Activated CD4-positive, alpha-beta T cell treated with anti-CD3 and anti-CD28 coated beads, Interleukin-10, Interleukin-2, amounts not matched to agents 100 ng/mL and 50 ng/mL, durations not matched to agents 16 hours and 8 hours (primary cell): ENCODE measurements around the gene NTSR2.

Experiments used
- DNase-seq: peaks from one replicate; pipeline ENCODE4 v3.0.0-alpha.2; 2020

The NTSR2 gene, protein sequence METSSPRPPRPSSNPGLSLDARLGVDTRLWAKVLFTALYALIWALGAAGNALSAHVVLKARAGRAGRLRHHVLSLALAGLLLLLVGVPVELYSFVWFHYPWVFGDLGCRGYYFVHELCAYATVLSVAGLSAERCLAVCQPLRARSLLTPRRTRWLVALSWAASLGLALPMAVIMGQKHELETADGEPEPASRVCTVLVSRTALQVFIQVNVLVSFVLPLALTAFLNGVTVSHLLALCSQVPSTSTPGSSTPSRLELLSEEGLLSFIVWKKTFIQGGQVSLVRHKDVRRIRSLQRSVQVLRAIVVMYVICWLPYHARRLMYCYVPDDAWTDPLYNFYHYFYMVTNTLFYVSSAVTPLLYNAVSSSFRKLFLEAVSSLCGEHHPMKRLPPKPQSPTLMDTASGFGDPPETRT

DNA sequence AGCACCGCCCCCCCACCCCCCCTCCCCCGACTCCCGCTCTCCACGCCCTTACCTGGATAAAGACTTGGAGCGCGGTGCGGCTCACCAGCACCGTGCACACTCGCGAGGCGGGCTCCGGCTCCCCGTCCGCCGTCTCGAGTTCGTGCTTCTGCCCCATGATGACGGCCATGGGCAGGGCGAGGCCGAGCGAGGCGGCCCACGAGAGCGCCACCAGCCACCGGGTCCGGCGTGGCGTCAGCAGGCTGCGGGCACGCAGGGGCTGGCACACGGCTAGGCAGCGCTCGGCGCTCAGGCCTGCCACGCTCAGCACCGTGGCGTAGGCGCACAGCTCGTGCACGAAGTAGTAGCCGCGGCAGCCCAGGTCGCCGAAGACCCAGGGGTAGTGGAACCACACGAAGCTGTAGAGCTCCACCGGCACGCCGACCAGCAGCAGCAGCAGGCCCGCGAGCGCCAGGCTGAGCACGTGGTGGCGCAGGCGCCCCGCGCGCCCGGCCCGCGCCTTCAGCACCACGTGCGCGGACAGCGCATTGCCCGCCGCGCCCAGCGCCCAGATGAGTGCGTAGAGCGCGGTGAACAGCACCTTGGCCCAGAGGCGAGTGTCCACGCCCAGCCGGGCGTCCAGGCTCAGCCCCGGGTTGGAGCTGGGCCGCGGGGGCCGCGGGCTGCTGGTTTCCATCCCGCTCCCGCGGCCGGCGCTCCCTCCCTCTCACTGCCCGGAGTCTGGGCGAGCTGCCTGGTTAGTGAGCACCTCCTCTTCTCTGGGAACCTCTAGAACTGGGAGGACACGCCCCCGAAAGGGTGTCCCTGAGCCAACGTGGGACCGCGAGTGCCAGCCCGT, at the start of gene NTSR2:
Gene NTSR2 (minus strand): TSS at position 742 of the 838 bp plus-strand sequence. CDS start 66 bp downstream, at position 676.
- DNase-seq, result peak; percentile 26

DNA sequence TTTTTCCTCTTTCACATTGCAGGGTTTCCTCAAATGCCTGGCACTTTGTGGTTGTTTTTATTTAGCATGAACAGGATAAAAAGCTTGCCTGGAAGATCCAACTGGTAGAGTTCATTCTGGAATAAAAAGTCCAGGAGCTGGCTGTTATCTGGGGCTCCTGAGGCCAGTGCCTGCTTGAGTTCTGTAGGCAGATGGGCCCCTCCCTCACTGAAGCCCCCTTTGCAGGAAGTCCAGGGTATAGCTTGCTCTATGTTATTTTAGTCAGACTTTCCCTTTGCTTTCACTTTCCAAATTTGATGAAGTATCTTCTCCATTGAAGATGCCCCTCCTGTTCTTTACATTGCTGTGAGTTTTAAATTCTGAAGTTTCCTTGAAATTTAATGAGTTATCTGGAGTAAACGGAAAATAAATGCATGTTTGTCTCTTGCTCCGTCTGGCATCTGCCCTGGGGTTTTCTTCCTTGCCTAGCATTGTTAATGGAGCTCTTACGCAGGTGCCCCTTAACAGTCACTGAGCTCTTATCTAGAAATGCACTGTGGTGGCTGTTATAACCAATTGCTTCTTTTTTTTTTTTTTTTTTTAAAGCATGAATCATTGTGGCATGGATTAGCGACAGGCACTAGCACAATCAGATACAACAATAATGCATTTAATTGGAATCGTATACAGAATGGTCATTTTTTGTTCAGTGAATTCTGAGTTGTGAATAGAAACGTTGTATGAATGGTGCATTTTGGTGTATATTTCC, 49.4 kb upstream of the NTSR2 start:
- DNase-seq, result no peak

DNA sequence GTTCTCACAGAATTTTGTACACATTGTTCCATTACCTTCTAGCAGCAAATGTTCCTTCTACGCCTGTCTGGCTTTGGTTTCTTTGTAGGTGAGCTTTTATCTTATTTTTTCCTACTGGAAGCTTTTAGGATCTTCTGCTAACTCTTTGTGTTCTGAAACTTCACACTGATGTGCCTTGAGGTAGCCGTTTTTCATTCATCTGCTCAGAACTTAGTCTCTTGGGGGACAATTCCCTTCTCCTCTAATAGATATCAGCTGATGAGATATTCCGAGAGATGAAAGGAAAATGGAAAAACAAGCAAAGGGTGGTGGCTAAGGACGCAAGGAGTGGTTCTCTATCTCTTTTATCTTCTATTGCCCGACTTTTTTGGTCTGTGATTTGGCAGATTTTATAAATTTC, 48.6 kb upstream of the NTSR2 start:
- DNase-seq, result no peak

DNA sequence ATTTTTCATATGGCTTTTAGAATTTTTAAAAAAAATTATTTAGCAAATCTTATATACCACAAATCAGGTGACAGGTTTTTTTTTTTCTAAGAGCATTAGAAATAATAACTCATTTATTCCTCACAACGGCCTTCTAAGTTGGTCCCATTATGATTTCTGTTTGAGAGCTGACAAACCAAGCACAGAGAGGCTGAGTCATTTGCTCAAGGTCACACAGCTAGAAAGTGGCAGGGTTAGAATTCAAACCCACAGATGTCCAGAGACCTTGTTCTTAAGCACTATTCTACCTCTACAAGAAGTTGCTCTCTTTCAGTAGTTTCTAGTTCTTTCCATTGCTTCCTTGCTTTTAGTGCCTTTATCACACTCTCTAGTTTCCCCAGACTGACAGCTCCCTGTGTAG, 47.6 kb upstream of the NTSR2 start:
- no peak for DNase-seq

DNA sequence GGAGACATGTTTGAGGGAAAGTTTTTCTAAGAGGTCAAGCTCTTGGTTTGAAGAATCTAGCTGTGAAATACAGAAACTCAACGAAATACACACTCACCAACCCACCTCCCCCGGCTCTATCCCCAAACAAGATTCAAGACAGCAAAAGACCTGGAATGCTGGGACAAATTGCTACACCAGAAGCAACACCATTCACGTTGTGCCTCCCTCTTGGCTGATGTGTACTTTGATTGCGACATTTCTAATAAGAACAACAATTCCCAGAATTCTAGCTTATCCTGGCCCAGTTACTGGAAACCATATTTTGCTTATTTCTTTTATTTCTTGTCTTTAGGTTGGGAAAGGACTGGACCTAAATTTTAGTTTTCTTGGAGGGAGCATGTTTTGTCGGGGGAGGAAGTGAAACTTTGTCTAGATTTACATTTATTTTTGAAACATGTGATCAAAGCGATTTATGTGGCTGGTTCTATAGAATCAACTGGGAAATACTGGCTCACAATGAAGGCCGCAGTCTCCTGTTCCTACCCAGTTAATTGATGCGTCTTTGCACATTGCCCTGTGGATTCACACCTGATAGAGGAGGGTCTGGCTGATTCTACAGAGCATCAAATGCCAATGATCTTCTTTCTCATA, 46.8 kb upstream of the NTSR2 start:
- DNase-seq, result no peak

DNA sequence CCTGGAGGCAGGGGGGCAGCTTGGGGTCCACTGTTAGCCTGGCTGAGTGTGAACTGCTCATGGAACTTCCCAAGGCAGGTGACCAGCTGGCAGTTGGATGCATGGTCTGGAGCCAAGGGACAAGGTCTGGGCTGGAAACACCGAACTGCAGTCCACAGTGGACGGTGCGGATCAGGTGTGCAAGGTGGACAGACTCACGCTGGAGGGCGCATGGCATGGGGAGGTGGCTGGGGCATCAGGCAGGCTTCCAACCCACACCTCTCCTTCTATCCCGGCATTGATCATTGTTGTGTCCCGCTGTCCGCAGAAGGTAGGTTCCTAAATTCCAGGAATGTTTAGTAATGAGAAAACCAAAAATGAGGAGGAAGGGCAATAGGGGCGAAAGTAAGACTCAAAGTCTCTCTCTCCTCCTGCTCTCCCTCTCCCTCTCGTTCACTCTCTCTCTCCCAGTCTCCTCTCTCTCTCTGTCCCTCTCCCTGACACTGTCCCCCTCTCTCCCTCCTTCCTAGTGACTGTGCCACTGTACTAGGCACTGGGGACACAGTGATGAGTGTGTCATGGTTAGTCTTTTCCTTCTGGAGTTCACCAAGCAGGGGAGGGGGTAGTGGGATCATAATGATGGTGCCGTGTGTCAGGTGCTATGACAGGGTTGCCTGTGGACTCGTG, 46.1 kb upstream of the NTSR2 start:
- no peak for DNase-seq

DNA sequence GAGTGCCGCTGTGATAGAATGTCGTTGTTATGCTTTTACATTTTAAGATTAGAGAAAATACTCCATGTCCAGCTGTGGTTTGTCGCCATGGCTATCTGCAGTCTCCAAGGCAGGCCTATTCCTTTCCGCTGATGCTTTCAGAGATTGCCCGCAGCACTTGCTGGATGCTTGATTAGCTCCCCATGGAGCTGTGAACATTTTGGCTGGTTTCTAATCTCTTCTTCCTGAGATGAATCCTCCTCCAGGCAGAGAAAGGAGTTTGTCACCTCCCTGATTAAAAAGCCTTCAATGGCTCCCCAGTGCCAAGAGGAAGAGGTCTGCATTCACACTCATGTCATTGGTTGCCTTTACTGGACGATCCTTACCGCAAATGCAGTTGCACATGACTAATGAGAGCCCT, 43.8 kb upstream of the NTSR2 start:
- no peak for DNase-seq

DNA sequence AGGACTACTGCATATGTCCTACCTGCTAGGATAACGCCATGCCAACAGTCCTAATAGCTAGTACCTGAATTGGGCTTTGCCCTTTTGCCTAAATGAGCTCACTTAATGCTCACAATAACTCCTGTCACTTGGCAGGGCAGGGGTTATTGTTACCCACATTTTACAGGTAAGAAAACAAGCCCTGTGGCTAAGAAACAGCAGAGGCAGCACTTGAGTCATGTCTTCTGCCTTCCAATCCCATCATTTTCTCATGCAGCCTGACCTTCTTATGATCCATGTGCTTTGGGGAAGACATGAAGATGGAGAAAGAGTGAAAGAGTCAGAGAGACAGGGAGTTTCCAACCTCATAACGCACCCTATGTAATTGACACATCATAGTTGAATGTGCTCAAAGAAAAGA, 42.9 kb upstream of the NTSR2 start:
- no peak for DNase-seq

DNA sequence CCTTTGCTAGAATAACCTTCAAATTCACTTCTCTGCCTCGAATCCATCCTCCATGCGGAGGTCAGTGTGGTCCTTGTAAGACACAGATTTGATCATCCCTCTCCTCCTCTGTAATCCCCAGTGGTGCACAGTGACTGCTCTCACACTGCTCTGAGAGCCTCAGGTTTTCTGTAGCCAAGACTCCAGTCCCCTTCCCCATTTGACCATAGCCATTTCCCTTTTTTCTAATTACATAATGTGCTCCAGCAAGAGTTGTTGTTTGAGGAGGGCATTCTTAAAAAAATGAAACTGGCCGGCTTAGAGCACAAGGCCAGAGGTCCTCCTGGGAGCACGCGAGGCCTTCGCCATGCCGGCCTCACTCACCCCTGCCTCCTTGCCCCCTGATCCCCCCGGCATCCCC, 41.8 kb upstream of the NTSR2 start:
- no peak for DNase-seq

DNA sequence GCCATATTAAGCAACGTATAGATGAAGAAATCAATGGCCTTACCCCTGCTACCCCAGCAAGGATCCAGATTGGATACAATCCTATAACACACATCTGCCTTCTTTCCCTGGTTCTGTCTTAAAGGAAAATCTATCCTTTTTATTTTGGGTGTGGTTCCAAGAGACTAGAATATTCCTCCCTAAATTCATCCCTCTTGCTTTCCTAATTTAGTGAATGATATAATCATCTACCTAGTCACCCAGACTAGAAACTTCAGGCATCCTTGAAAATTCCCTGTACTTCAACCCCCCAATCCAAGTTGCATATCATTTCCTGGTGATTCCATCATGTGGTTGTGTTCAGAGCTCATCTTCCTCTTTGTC, 41.3 kb upstream of the NTSR2 start:
- no peak for DNase-seq

DNA sequence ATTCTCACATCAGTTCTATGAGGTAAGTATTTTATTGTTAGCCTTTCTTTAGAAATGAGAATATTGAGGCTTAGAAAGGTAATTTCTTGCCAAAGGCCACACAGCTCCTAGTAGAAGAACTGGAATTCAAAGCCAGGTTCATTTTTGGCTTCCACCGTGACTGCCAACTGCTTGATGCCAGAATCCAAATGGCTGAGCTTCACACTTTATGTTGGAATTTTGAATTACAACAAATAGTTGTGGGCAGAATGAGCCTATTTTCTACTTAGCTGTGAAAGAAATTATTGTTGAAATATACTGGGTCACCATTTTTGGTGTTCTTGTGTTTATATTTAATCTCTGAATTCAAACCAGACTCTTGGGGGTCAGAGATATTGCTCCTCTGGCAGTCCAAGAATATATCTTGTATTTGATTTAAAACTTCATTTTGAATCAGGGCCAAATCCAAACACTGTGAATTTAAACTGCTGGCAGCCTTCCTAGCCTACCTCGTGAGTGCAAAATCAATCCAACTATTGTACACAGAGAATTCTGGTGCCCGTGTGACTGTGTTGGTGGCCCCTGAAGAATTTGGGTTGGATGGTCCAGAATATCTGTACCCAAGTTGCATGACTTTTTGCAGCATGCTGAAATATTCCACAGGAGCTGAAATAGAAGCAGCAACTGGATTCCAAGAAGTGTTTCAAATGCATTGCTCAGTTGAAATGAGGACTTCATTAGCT, 40.8 kb upstream of the NTSR2 start:
- DNase-seq, result no peak

DNA sequence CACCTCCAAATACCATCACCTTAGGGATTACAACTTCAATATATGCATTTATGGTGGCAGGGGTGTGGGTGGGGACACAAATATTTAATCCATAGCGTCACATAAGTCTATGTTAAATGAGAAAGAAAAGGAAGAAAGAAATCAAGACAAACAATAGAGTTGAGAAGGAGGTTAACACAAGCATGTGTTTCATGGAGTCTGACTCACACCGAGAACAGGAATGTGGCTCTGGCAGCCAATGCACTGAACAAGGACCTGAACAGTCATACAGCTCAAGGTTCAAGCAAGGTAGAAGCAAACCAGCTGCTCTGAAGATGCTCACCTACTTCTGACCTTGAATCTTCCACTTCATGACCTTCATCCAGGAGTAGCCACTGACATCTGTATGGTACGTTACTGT, 40.2 kb upstream of the NTSR2 start:
- no peak for DNase-seq

DNA sequence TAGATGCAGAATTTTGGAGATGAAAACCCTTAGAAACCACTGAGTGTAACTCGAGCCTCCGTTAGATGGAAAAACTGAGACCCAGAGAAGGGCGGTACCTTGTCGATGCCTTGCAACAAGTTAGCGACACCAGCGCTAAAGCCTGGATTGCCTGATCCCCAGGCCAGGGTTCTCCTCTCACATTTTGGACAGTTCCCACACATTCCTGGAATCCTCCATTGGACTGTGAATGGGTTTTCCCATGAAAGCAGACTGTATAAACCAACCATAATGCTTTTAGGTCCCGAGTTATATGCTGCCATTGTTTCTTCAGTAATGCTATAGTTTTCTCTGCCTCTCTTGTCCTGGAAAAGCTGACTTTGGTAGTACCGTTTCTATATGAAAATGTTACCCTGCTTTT, 39.3 kb upstream of the NTSR2 start:
- DNase-seq, result no peak

DNA sequence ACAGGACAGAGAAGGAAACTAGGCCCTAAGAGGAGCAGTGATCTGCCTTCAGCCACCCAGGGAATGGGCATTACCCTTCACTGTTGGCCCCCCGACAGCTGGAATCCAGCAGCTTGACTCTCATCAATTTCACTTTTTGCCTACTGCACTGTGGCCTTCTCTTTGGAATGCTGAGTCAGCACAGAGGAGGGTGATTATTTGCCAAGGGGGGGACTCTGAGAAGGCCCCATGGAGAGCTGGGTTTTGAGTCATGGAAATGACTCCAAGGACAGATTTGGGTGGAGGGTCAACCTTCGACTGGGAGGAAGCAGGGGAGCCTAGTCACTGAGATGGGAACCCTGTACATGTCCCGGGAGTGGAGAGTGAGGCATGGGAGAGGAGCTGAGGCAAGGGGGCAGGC, 38.1 kb upstream of the NTSR2 start:
- no peak for DNase-seq

DNA sequence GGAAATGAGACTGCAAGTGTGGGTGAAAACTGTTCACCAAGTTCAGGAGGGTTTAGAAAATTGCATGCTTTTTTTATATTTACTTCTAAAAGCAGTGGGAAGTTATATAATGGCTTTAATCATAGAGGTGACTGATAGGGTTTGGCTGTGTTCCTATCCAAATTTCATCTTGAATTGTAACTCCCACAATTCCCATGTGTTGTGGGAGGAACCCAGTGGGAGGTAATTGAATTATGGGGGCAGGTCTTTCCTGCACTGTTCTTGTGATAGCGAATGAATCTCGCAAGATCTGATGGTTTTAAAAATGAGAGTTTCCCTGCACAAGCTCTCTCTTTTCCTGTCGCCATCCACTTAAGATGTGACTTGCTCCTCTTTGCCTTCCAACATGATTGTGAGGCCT, 35.7 kb upstream of the NTSR2 start:
- no peak for DNase-seq

DNA sequence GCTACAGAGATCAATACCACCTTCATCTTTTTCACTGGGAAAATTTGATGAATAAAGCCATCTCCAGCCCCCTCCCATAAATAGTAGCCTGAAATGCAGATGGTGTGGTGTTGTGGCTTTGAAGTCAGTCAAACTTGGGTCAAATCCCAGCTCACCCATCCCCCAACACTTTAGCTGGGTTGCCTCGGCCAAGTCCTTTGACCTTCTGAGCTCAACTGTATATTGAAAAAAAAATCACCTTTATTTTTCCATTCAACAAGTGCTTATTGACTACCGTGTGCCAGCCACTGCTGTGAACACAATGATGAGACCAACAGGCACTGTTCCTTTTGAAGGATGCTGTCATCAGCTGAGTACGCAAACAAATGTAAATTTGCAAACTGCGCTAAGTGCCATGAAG, 35.1 kb upstream of the NTSR2 start:
- no peak for DNase-seq

DNA sequence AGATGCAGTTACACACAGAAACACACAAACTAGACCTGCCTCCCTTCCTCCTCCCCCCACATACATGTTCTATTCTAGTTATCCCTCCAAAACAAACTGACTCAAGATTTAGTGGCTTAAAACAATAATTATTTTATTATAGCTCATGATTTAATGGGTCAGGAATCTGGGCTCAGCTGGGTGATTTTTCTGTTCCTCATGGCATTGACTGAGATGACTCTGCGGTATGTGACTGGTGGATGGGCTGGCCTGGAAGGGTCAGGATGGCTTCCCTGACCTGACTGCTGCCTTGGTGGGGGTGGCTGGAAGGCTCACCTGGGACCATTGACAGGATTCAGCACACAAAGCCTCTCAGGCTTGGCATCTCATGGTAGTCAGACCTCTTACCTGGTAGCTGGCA, 33.7 kb upstream of the NTSR2 start:
- no peak for DNase-seq

DNA sequence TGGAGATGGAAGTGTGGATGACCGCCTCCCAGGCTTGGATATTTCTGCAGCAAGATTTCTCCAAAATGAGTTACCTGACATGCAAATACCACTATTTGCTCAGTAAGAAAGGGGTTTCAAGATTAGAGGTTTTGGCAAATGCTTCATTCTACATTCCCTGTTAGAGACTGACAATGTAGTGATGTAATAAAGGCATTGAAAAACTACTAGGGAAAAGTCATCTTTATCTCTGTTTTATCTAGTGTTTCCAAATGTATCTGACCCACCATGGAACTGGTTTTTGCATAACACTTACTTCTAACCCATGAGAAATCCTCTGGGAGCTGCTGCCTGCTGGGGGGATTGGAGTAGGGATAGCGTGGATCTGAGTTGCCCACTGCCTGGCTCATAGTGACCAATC, 33.0 kb upstream of the NTSR2 start:
- DNase-seq, result no peak

DNA sequence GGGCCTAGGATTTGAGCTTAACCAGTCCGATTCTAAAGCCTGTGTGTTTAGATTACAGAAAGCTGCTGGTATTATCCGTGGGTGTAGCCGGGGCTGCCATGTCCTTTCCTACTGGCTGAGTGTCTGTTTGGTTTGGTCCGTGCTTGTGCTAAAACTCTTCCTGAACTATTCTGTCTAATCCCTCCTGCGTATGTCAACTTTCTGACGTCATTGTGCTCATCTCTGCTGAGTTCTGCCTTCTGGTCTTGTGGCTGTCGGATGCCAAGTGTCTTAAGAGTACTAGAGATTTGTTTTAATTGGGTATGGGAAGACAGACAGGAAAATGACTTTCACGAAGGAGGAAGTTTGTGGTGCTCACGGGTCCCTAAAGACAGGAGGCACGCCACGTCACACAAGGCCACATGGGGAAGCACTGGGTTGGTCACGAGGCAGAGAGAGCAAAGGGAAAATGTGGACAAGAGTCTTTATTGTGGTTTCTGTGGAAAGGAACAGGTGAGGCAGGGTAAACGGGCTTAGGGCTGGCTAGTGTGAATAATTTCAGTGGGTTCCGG, 31.8 kb upstream of the NTSR2 start:
- DNase-seq, result no peak

DNA sequence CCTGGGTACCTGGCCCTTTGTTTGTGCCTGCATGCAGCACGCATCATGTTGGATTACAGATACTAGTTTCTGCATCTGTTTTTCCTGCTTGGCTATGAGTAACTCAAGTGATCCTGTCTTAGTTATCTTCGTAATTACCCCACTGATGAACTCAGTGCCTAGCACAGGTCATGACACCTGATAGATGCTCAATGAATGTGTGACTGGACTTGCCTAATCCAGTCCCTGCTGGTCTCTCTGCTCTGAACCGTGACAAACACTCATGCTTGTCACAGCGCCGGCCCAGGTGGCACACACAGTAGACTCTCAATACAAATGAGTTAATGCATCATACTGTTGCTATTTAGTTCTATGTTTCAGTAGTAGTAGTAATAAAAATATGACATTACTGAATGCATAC, 31.2 kb upstream of the NTSR2 start:
- DNase-seq, result no peak
